ENCODE measurements around the gene EID3. TPM values are rescaled to one million over a fixed set of nuclear protein-coding genes. Genes with fewer than 3 reads are reported as not detected.

Gene EID3
- total and polyA plus RNA-seq, 2 donors (not counting 1 experiment from before 2014, with no cell fraction given), result 6.4 to 9.4 TPM

- no peaks in the 10 kb centered on the region for H3K9me3 ChIP-seq (ENCODE audit: control extremely low read depth in 1 of 3, control insufficient read depth in 2 of 3, insufficient read depth in 1 of 3, low read length in 2 of 3)
- no peaks in the 10 kb centered on the region for H4K20me1 ChIP-seq (ENCODE audit: control insufficient read depth, insufficient read depth, low read length, poor library complexity, severe bottlenecking)
- no peak overlapping the region for H2AFZ ChIP-seq (ENCODE audit: insufficient read depth, low read depth, low read length, poor library complexity, severe bottlenecking)
- Mint-ChIP-seq H3K27ac (no peak overlapping the region), H3K27me3 (no peaks in the 10 kb centered on the region), H3K4me1 (no peaks in the 10 kb centered on the region), H3K4me3 (no peak overlapping the region), H3K9me3 (ENCODE audit: insufficient read depth) (no peaks in the 10 kb centered on the region)
- peaks cover 0 to 46% of the 10 kb centered on the region in 2 experiments for H3K36me3 ChIP-seq (replicated peaks in 1 of 2; ENCODE audit: control extremely low read depth in 1 of 2, control insufficient read depth in 1 of 2, extremely low read depth in 1 of 2, insufficient read depth in 2 of 2, low read length in 1 of 2)
- no peaks in the 10 kb centered on the region for H3K79me2 ChIP-seq (ENCODE audit: control insufficient read depth, insufficient read depth, low read length)
- TF ChIP-seq EZH2 (IDR thresholded peaks at IDR 0.05; ENCODE audit: borderline replicate concordance, insufficient read depth, low read depth, low read length, poor library complexity, severe bottlenecking), result no peak
- TF ChIP-seq CTCF (IDR thresholded peaks at IDR 0.05), result no peak
- DNase-seq, result no peak
- intact Hi-C loops (cut with micrococcal nuclease), result no loop called here
- no peaks in the 10 kb centered on the region for H3K4me1 ChIP-seq (ENCODE audit: control insufficient read depth in 2 of 2, insufficient read depth in 2 of 2, low read length in 2 of 2)
- POLR2A ChIA-PET, result no interaction called here
- no peak overlapping the region for H3K27ac ChIP-seq (ENCODE audit: low read length in 2 of 2)
- no peaks in the 10 kb centered on the region for H3K27me3 ChIP-seq (replicated peaks in 1 of 4; ENCODE audit: control extremely low read depth in 1 of 4, control insufficient read depth in 3 of 4, insufficient read depth in 4 of 4, low read length in 3 of 4)
- CTCF ChIA-PET, result interaction anchor here (0.6 to 2.4 kb wide), 2 partner anchors 15 to 710 kb away, joined by 4 to 6 read pairs; no protein-coding TSS in a partner anchor
- H3K4me2 ChIP-seq (replicated peaks; ENCODE audit: low read depth, low read length, poor library complexity, severe bottlenecking), result no peak overlapping the region
- no peak for ATAC-seq (ENCODE audit: low read depth)
- no peak overlapping the region for H3K9ac ChIP-seq (ENCODE audit: low read length)
- no peak overlapping the region for H3K4me3 ChIP-seq (ENCODE audit: control extremely low read depth in 1 of 5, extremely low read depth in 1 of 5, insufficient read depth in 1 of 5, low read depth in 2 of 5, low read length in 4 of 5)
- WGBS (ENCODE audit: insufficient coverage), result 90% methylated on average over 12 of the region's 12 CpGs
These were observed 39.2 kb downstream of the EID3 start for GRCh38 chr12:104342635-104343249.

GRCh38 chr12:104344682-104345081, 41.1 kb downstream of the EID3 start:
- Histone ChIP-seq H3K9me3 (ENCODE audit: control extremely low read depth in 1 of 3, control insufficient read depth in 2 of 3, insufficient read depth in 1 of 3, low read length in 2 of 3) (no peaks in the 10 kb centered on the region), H3K36me3 (replicated peaks in 1 of 2; ENCODE audit: control extremely low read depth in 1 of 2, control insufficient read depth in 1 of 2, extremely low read depth in 1 of 2, insufficient read depth in 2 of 2, low read length in 1 of 2) (peaks cover 0 to 50% of the 10 kb centered on the region in 2 experiments), H3K4me2 (replicated peaks; ENCODE audit: low read depth, low read length, poor library complexity, severe bottlenecking) (no peak overlapping the region), H3K27me3 (replicated peaks in 1 of 4; ENCODE audit: control extremely low read depth in 1 of 4, control insufficient read depth in 3 of 4, insufficient read depth in 4 of 4, low read length in 3 of 4) (no peaks in the 10 kb centered on the region), H3K27ac (ENCODE audit: low read length in 2 of 2) (no peak overlapping the region), H3K9ac (ENCODE audit: low read length) (no peak overlapping the region), H3K4me3 (ENCODE audit: control extremely low read depth in 1 of 5, extremely low read depth in 1 of 5, insufficient read depth in 1 of 5, low read depth in 2 of 5, low read length in 4 of 5) (no peak overlapping the region), H4K20me1 (ENCODE audit: control insufficient read depth, insufficient read depth, low read length, poor library complexity, severe bottlenecking) (no peaks in the 10 kb centered on the region), H3K4me1 (ENCODE audit: control insufficient read depth in 2 of 2, insufficient read depth in 2 of 2, low read length in 2 of 2) (no peaks in the 10 kb centered on the region), H3K79me2 (ENCODE audit: control insufficient read depth, insufficient read depth, low read length) (no peaks in the 10 kb centered on the region), H2AFZ (ENCODE audit: insufficient read depth, low read depth, low read length, poor library complexity, severe bottlenecking) (no peak overlapping the region)
- POLR2A ChIA-PET, result no interaction called here
- DNase-seq (no peak), ATAC-seq (ENCODE audit: low read depth) (no peak)
- WGBS (ENCODE audit: insufficient coverage), result 100% methylated on average over 2 of the region's 2 CpGs
- no peaks in the 10 kb centered on the region for H3K9me3 Mint-ChIP-seq (ENCODE audit: insufficient read depth)
- intact Hi-C loops (cut with micrococcal nuclease), result no loop called here
- no peak overlapping the region for H3K4me3 Mint-ChIP-seq
- no peaks in the 10 kb centered on the region for H3K27me3 Mint-ChIP-seq
- no peak overlapping the region for H3K27ac Mint-ChIP-seq
- TF ChIP-seq CTCF (IDR thresholded peaks at IDR 0.05), result no peak
- no peak for TF ChIP-seq EZH2 (IDR thresholded peaks at IDR 0.05; ENCODE audit: borderline replicate concordance, insufficient read depth, low read depth, low read length, poor library complexity, severe bottlenecking)
- H3K4me1 Mint-ChIP-seq, result no peaks in the 10 kb centered on the region
- CTCF ChIA-PET, result interaction anchor here (2.4 kb wide), 1 partner anchor 708 kb away, joined by 6 read pairs; no protein-coding TSS in a partner anchor

All from B cell (primary cell).